ENCODE results near the gene ARHGEF40.

Gene ARHGEF40

DNA sequence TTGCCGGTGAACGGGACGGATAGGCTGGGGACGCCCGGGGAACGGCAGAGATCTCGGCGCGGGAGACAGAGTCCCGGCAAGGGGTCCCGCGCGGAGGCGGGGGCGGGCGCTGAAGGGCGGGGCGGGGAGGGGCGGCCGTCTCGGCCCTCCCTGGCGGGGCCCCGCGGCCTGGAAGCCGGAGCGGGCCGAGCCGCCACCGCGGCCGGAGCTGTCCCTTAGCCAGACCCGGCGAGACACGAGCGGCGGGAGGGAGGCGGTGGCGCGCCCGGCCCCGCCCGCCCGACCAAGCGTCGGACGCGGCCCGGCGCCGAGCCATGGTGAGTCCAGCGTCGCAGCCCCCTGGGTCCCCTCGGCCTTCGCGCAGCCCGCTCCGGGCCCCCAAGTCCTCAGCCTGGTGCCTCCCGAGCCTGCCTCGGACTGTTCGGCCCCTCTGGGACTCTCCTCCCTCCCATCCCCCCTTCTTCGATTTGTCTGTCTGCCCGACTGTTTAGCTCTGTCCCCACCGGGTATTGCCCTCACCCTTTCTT, at the start of gene ARHGEF40:
Gene ARHGEF40 (plus strand): TSS at position 222 of the 527 bp plus-strand sequence. CDS start 93 bp downstream, at position 315.
- no peak for DNase-seq (ENCODE audit: low read depth in 4 of 4, low spot score in 1 of 4)

DNA sequence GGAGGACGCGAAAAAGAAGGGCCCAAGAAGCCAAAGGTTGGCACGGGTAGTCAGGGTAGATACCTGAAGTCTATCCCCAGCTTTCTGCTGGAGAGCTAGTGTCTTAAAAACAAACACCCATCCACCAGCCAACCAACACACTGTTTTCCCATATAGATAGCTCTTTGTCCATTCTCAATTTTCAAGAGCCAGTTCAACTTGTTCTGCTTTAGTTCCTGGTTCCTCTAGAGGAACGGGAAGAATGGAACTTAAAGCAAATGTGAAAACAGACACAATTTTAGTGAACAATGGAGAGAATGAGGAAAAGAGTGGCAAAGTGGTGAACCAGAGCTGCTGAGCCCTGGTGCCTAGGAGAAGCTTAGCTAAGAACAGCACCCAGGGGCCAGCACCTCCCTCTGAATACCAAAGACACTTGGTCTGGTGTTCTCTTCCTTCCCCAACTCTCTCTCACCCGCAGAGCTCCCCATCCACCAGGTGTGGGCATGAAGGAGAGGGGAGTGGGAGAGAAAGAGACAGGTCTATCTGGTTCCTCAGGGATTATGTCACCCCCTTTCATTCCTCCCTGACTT, 49.0 kb upstream of the ARHGEF40 start:
- DNase-seq (ENCODE audit: low read depth in 4 of 4, low spot score in 1 of 4): no peak

DNA sequence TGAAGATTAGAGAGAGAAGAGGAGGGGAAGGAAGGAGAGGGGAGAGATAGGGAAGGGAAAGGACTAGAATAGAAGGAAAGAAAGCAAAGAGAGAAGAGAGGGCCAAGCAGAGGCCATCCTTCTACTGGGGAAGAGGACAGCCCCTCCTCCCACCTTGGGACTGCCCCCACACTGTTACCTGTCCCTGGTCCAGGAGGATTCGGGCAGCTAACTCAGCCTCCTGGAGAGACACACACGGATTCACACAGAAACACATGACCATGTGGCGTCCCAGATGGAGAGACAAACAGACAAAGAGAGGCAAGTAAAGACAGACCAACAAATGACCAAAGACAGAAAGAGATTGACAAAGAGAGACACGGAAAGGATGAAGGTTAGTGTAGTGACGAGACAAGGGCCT, 47.4 kb upstream of the ARHGEF40 start:
- no peak for DNase-seq (ENCODE audit: low read depth in 4 of 4, low spot score in 1 of 4)

DNA sequence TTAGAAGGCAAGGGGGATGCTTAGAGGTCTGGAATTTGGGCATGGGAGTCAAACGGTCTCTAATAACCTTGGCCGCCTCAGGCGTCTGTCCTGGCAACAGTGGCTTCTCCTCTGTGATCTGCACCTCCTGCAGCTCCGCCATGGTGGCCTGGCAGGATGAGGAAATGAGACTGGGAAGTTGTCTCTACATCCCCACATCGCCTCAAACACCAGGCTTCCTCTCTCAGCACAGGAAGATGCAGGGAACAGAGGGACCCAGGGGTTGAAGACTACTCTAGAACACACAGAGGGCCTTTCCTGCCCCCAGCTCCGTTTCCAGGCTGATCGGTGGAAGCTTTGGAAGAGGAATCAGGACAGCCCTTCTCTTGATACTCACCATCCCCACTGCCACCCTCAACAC, 46.9 kb upstream of the ARHGEF40 start:
- DNase-seq (ENCODE audit: low read depth in 4 of 4, low spot score in 1 of 4): no peak

DNA sequence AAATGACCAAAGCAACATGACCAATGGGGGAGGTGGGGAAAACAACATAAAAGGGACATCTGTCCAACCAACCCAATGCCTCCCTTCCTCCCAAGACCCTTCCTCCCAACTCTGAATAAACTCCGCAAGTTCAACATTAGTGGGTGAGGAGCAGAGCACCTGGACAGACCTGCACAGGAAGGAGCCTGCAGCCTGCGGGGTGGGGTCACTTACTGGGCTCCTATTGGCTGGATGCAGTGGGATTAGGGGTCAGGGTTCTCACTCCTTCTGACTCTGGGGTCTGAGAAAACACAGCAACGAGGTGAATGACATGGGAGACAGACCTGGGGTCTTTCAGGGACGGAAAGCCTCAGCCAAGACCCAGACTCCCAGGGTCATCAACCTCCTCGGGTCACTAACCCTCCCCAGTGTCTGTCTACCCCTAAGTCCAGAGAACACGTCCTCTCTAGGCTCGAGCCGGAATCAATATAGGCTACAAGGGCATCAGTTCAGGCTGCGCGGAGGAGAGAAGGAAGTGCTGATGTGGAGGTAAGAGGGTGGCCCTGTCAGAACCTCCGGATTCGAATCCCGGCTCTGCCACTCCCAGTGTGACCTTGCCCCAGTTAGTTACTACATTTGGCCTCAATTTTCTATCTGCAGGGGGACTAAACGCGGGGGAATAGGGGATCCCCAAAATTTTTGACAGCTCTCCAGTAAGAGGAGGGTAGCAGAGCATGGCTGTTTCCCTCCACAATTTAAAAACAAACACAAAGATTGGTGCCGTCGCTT, 46.1 kb upstream of the ARHGEF40 start:
- DNase-seq (ENCODE audit: low read depth in 4 of 4, low spot score in 1 of 4): peak in 1 of 4 experiments; percentile 2

DNA sequence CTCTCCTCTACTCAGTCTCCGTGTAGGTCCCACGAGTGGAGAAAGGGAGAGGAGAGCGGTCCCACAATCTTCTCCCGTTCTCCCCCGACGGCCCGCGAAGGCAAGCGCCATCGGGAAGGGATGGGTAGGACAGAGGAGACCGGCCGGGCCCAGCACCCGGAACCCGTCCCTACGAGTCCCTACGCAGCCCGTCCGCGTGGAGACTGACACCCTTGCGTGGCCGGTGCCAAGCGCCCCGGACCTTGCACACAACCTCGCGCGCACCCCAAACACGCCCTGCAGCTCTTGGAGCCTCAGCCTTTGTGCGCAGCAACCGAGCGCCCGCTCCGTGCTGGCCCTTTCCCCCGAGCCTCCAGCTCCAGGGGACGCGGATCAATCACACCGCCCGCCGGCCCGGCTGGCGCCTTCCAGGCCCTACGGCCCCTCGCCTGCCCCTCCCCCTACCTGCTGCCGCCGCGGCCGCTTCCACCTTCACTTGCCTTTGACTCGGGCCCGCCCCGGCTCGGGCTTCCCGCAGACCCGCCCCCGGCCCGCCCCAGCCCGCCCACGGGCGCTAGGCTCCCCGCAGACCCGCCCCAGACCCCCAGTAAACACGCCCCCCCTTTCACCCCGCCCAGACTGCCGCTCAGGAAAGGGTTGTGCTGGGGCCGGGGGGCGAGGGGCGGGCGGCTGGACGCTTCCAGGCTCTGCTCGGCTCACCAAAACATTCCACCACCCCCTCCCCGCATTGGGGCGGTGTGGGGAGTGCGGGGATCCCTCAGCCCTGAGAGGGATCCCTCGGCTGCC, 45.3 kb upstream of the ARHGEF40 start, which contains the start of gene NDRG2:
Gene NDRG2 (minus strand): TSS at position 477 of the 786 bp plus-strand sequence. CDS start 1,746 bp downstream, outside the sequence.
- DNase-seq (ENCODE audit: low read depth in 4 of 4, low spot score in 1 of 4): peak; percentile 40 to 57 (median 46)

DNA sequence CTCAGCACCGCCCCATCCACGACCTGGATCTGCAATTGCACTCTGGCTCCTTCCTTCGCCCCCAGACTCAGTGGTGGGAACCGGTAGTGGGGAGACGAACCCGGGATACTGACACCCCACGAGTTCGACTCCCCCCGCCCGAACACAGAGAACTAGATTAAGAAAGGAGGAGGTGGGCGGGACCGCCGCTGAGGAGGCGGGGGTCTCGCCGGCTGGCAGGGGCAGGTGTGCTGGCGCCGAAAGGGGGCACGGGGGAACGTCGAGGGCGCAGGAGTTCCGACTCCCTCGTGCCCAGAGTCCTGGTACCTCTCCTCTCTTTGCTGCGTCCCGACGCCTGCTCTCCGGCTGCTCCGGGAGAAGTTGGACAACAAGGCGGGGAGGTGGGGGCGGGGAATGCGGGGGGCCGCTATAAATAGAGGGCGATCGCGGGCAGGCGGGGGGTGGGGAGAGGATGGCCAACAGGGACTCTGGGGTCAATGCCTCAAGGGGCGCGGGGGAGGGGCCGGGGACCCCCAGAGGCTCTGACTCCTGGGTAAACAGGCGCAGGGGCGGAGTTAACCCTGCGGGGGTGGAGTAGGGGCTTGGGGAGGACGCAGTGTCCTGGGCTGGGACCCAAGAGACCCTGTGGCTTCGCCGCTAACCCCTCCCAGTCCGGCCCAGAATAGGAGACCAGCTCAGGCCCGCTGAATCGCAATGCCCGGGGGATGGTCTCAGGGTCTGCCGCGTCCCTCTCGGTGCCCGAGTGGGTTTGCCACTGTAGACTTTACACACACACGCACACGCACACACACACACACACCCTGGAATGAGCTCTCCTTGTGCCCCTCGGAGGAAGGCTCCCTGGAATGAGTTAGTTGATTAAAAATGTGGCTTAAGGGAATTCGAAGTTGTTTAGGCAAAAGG, 44.5 kb upstream of the ARHGEF40 start:
- no peak for DNase-seq (ENCODE audit: low read depth in 4 of 4, low spot score in 1 of 4)

DNA sequence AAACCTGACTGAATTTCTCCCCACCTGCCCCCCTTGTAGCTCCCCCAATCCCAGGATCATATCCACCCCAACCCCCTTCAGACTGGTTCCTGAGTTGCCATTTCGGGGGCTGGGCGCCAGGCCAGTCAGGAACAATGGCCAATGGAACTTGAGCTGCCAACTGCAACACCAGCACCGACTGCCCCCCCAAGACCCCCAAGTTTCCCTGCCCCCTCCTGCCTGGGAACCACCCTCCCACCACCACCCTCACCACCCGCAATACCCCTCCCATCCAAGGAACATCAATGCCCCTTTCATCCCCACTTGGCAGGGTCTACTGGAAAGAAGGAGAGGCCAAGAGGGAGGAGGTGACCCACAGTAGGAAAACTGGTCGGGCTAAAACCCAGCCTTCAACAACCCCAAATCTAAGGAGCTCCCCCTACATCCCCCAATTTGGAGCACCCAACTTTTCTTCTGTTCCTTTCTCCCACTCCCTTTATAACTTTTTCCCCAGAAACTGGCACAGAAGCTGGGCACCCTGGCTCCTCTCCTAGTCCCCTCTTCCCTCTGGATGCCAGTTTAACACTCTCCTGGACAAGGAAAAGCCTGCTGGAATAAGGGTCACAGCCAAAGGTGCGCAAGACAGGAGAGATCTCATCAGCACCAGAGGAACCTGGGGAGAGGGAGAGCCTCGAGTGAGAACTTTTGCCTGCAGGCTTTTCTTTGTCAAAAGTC, 43.7 kb upstream of the ARHGEF40 start:
- DNase-seq (ENCODE audit: low read depth in 4 of 4, low spot score in 1 of 4): no peak

DNA sequence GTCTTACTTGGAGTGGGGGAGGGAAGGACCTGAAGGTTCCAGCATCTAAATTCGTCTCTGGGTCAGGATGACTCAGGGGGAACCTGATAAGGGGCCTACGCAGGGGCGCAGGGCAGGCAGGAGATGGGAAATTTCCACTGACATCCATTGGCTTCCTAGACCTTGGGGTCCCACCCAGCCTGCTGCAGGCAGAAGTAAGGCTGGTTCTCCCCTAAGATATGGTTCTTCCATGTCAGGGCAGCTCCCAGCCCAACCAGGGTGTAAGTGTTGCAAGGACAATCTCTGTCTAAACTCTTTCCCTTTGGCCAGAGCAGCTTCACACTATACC, 43.2 kb upstream of the ARHGEF40 start:
- DNase-seq (ENCODE audit: low read depth in 4 of 4, low spot score in 1 of 4): no peak

DNA sequence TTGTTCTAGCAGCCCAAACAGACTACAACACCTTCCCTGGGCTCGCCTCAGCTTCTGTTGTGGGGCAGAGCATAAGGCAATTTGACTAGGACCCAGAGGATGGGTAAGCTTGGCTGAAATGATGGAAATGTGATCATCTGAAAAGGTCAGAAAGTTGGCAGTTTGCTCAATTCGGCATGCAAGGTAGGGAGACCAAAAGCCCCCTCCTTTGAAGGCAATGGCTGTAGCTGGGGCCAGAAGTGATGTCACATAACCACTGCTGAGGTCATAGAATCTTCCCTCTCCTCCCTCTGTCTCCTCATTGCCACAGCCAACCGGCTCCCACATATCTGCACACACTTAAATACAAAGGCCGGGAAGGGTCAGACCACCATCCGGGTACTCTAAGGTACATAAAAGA, 40.2 kb upstream of the ARHGEF40 start, which contains the start of gene TPPP2:
Gene TPPP2 (plus strand): TSS at position 301 of the 400 bp plus-strand sequence. CDS start 365 bp downstream, outside the sequence.
- no peak for DNase-seq (ENCODE audit: low read depth in 4 of 4, low spot score in 1 of 4)

DNA sequence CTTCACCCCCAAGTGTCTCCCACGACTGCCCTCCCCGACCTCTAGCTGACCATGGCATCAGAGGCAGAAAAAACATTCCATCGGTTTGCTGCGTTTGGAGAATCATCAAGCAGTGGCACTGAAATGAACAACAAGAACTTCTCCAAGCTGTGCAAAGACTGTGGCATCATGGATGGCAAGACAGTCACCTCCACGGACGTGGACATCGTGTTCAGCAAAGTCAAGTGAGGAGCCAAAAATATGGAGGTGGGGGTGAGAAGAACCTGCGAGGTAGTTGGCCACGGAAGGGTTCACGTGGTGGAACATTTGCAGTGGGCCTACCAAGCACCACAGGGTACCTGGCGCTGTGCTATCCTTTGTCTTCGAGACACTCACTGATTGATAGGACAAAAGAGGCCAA, 39.6 kb upstream of the ARHGEF40 start:
- DNase-seq (ENCODE audit: low read depth in 4 of 4, low spot score in 1 of 4): no peak

DNA sequence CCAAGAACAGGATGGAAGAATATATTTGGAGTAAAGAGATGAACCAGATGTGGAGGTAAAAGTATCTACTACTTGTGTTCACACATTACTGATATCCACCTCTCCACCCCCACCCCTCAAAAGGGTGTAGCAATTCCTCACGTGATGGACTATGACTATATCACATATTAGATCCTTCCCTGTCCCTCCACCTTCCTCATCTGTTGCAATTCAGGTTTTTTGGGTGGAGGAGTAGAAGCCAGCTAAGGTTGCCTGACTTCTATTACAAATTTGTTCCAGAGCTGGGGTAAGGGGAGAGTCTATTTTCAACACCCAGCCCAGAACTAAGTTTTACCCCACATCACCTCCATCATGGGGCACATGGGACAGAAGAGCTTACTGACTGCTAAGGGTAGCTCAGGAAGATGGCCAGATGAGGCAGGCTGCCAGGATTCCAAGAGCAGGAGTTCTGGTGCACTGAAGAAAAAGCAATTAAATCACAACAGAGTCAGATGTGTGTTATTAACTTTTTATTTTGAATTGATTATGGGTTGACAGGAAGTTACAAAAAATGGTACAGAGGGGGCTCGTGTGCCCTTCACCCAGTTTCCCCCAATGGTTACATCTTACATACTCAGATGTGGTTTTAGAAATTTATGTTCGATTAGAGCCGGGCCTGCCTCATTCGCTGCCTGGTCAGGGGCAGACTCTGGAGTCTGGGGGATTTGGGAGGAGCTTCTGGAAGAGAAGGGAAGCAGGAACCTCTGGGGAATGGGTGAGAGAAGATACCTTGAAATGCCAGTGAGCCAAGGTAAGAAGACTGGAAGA, 37.6 kb upstream of the ARHGEF40 start:
- no peak for DNase-seq (ENCODE audit: low read depth in 4 of 4, low spot score in 1 of 4)

DNA sequence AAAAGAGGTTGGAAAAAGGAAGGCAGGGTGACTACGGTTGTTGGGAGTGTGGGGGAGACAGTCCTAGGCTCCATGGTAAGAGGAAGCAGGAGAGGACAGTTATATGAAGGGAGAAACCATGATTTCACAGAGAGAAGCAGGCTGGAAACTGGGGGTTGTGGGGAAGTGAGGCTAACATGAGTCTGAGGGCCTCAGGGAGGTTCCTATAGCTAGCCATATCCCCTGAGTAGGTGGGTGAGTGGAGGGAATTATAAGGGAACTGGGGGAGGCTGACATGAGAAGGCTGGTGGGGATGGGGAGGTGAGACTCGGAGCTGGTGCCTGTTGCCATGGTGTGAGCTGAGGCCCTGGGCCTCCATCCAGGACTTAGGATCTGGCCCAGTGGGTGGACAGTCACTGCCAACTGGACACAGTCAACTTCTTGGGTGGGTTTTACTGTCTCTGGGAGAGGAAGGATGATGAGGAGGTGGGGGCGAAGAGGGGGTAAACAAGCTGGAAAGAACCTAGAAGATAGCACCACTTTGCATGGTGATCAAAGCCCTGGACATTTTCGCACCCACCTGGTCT, 36.9 kb upstream of the ARHGEF40 start:
- DNase-seq (ENCODE audit: low read depth in 4 of 4, low spot score in 1 of 4): no peak

DNA sequence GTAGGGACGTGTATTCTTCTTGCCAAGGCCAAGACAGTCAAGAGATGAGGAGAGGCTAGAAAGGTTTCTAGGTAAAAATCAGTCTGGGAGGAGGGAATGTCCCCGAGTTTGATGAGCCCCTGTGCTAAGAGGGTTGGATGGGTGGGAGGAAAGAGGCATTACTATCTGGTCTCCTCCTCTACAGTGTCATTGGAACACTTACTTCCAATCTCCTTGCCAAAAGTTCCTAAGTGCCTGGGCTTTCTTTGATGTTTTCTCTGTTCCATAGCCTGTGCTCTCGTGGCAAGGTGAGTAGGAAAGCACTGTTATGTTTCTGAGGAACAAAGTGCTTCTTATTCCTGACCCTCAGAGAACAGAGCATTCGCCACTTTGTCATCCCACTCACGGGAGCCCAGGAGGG, 35.4 kb upstream of the ARHGEF40 start, which contains the start of gene RNASE13:
Gene RNASE13 (minus strand): TSS at position 101 of the 400 bp plus-strand sequence. CDS start 519 bp downstream, outside the sequence.
- no peak for DNase-seq (ENCODE audit: low read depth in 4 of 4, low spot score in 1 of 4)

DNA sequence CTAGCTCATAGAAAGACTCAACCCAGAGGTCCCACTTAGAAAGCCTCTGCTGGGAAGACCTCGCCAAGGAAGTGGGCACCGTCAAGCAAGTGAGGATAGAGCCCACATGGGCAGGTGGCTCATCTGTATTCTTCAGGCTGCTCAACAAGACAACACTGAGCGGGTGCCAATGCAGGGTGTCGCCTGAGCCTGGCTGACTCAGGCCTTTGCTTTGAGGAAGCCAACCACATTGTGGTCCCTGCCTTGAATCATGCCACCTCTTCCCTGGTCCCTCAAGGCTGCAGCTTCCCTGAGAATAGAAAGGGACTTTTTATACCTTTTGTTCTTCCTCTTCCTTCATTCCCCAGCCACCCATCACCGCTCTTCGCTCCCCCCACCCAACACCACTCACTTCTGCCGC, 33.4 kb upstream of the ARHGEF40 start:
- DNase-seq (ENCODE audit: low read depth in 4 of 4, low spot score in 1 of 4): no peak

DNA sequence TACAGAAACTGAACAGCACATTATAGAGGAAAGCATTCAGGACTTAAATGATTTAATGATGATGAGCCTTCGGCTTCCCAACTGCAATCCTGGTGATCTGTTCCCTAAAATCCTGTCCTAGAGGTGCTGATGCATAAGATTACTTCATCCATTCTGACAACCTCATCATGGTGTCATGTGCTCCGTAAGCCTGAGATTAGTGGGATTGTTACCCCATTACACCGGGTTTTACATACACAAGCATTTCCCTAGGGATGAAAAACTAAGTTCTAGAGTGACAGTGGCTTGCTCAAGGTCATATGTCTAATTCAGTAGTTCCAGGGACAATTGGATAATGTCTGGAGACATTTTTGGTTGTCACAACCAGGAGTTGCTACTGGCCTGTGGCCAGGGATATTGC, 32.9 kb upstream of the ARHGEF40 start:
- DNase-seq (ENCODE audit: low read depth in 4 of 4, low spot score in 1 of 4): no peak

DNA sequence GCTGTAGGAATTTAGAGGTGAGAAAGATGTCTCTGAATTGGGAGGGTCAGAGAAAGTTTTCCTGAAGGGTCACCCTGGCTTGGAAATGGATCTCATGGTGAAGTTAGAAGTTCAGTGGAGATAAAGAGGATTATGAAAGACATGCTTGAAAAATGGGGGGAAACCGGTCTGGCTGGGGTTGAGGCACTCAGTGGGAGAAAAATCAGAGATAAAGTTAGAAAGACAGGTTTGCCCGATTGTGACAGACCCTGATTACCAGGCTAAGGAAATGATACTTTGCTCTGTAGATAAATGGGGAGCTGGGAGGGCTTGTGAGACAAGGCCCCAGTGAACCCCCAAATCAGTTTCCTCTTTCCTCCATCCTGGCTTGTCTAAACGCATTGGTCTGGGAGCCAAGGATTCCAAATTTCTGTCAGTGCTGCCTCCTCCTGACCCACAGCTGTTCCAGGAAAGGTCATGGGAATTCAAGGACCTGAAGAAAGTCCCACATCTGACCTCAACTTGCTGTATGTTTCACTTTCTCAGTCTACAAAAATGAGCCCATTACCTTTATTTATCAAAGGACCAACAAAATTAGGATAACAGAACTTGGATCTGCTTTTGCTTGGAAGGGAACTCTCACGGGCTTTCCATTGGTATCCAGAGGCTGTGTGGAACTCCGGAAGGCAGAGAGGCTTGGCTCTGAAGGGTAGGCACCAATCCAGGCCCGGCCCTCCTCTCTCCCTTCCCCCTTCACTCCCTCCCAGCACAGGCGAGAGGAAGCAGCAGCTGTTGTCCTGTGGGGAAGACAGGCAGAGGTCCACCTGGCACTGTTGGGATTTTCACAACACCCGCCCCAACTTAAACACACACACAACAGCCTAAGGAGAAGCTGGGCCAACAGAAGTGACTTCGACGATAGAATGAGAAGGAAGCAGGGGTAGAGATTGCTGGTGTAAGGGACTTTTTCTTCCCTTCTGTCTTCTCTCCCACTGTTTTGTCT, 31.4 kb upstream of the ARHGEF40 start:
- DNase-seq (ENCODE audit: low read depth in 4 of 4, low spot score in 1 of 4): no peak

All from stimulated activated CD4-positive, alpha-beta T cell treated with anti-CD3 and anti-CD28 coated beads, Interleukin-1b, Interleukin-23, amount 100 ng/mL, for 24 hours (primary cell).